RCC 7860 (cell line): ENCODE measurements around the gene CENPS.
A peak's percentile ranks its signal among the peaks of the same experiment; 100 is the strongest.

ENCODE experiments used
- DNase-seq: peaks from one replicate; pipeline ENCODE4 v3.0.0-alpha.2; 2015; ENCODE audit warnings: low spot score
- FAIRE-seq: peaks from 2 replicates; lab custom pipeline; 2012; peaks lifted over from hg19 to GRCh38; lab: Jason Lieb, UNC

CENPS gene

GRCh38 chr1:10489291-10490055, 59.2 kb downstream of the CENPS start:
- no peak for DNase-seq
- no peak for FAIRE-seq

GRCh38 chr1:10490286-10490970, 60.2 kb downstream of the CENPS start:
- DNase-seq (no peak), FAIRE-seq (peak; percentile 35)
